GM18505 (cell line): Measurements from ENCODE around the gene ZNF844.

Experiments
- ATAC-seq: cut with Tn5 transposase; IDR thresholded peaks from one replicate; pipeline ENCODE4 v1.9.1; 2021; ENCODE audit not compliant: unreplicated experiment
- POLR2A ChIP-seq: IDR thresholded peaks from 4 replicates; pipeline ENCODE4 v1.6.1; 2011; ENCODE audit warnings: borderline replicate concordance; ENCODE audit not compliant: insufficient read depth, insufficient read length; ENCODE audit errors: extremely low read depth

The ZNF844 gene

GRCh38 chr19:12064590-12065538, at the start of gene ZNF844:
ZNF844 (plus strand) TSS chr19:12064731; CDS start chr19:12064874, 143 bp downstream.
- peak; percentile 92 for TF ChIP-seq POLR2A
- peak; percentile 72 for ATAC-seq

GRCh38 chr19:12015015-12015752, 49.3 kb upstream of the ZNF844 start:
- TF ChIP-seq POLR2A, result no peak
- ATAC-seq, result no peak

- TF ChIP-seq POLR2A, result no peak
- no peak for ATAC-seq
These were observed 48.8 kb upstream of the ZNF844 start for GRCh38 chr19:12015753-12016116.

GRCh38 chr19:12034198-12034597, 30.3 kb upstream of the ZNF844 start:
- no peak for TF ChIP-seq POLR2A
- no peak for ATAC-seq

- no peak for ATAC-seq
- no peak for TF ChIP-seq POLR2A
These were observed 29.9 kb upstream of the ZNF844 start for GRCh38 chr19:12034620-12035019.

- peak; percentile 77 for TF ChIP-seq POLR2A
- peak; percentile 82 for ATAC-seq
These were observed 29.0 kb upstream of the ZNF844 start, which contains the start of gene ZNF433 for GRCh38 chr19:12035220-12036172. ZNF433 (minus strand) TSS chr19:12035679; CDS start chr19:12035539, 140 bp downstream.

GRCh38 chr19:12042893-12043292, 21.6 kb upstream of the ZNF844 start:
- ATAC-seq, result no peak
- TF ChIP-seq POLR2A, result no peak

- TF ChIP-seq POLR2A, result no peak
- ATAC-seq, result no peak
These were observed 20.6 kb upstream of the ZNF844 start for GRCh38 chr19:12043752-12044422.

GRCh38 chr19:12047868-12048267, 16.7 kb upstream of the ZNF844 start:
- no peak for ATAC-seq
- no peak for TF ChIP-seq POLR2A

- no peak for ATAC-seq
- TF ChIP-seq POLR2A, result no peak
These were observed 12.4 kb upstream of the ZNF844 start for GRCh38 chr19:12052091-12052496.

GRCh38 chr19:12052497-12053169, 11.9 kb upstream of the ZNF844 start, which contains the start of gene ZNF878:
ZNF878 (minus strand) TSS chr19:12052961; CDS start chr19:12052801, 160 bp downstream.
- peak; percentile 92 for TF ChIP-seq POLR2A
- peak; percentile 89 for ATAC-seq
